H9 (cell line): Measurements from ENCODE around the gene VMAC. TPM values are rescaled to one million over a fixed set of nuclear protein-coding genes. Genes with fewer than 3 reads are reported as not detected.

Source experiments
- DNase-seq: peaks from one replicate; pipeline ENCODE4 v3.0.0-alpha.2; 2017
- H2AFZ ChIP-seq: one replicate; pipeline ENCODE4 v1.6.1; 2013; ENCODE audit warnings: mild to moderate bottlenecking, low read length, control low read depth, moderate library complexity
- H2AK5ac ChIP-seq: 2 replicates; pipeline ENCODE4 v1.6.1; 2013; ENCODE audit warnings: low read length, control low read depth, mixed read lengths; ENCODE audit not compliant: insufficient read length
- H2BK120ac ChIP-seq: one replicate; pipeline ENCODE4 v1.6.1; 2013; ENCODE audit warnings: low read depth, mild to moderate bottlenecking, low read length, control low read depth, inconsistent platforms; ENCODE audit not compliant: poor library complexity, severe bottlenecking
- H2BK12ac ChIP-seq: 2 replicates; pipeline ENCODE4 v1.6.1; 2013; ENCODE audit warnings: low read length, control low read depth, mixed read lengths, low read depth; ENCODE audit not compliant: insufficient read length
- H2BK15ac ChIP-seq: 2 replicates; pipeline ENCODE4 v1.6.1; 2013; ENCODE audit warnings: low read depth, low read length, control low read depth
- H2BK20ac ChIP-seq: one replicate; pipeline ENCODE4 v1.6.1; 2013; ENCODE audit warnings: low read depth, mild to moderate bottlenecking, low read length, control low read depth, inconsistent platforms; ENCODE audit not compliant: poor library complexity, severe bottlenecking
- H2BK5ac ChIP-seq: 2 replicates; pipeline ENCODE4 v1.6.1; 2013; ENCODE audit warnings: low read length, control low read depth, mixed read lengths; ENCODE audit not compliant: insufficient read length
- H3K14ac ChIP-seq: 2 replicates; pipeline ENCODE4 v1.6.1; 2013; ENCODE audit warnings: low read length, control low read depth; ENCODE audit not compliant: insufficient read depth
- H3K18ac ChIP-seq: 2 replicates; pipeline ENCODE4 v1.6.1; 2013; ENCODE audit warnings: low read depth, mild to moderate bottlenecking, mixed read lengths, low read length, control low read depth; ENCODE audit not compliant: insufficient read length
- H3K23ac ChIP-seq: 2 replicates; pipeline ENCODE4 v1.6.1; 2013; ENCODE audit warnings: low read length, control low read depth, mixed read lengths, low read depth; ENCODE audit not compliant: insufficient read length
- H3K23me2 ChIP-seq: 2 replicates; pipeline ENCODE4 v1.6.1; 2013; ENCODE audit warnings: low read depth, mild to moderate bottlenecking, mixed read lengths, low read length, control low read depth; ENCODE audit not compliant: insufficient read length, poor library complexity, severe bottlenecking
- H3K27ac ChIP-seq: 2 replicates; pipeline ENCODE4 v1.5.1; 2013; ENCODE audit warnings: low read length, control low read depth, mixed read lengths, low read depth; ENCODE audit not compliant: insufficient read length
- H3K27me3 ChIP-seq: 2 replicates; pipeline ENCODE4 v1.6.1; 2013; ENCODE audit warnings: low read length, control low read depth, inconsistent platforms; ENCODE audit not compliant: insufficient read depth
- H3K4ac ChIP-seq: 2 replicates; pipeline ENCODE4 v1.6.1; 2013; ENCODE audit warnings: low read depth, mild to moderate bottlenecking, control low read depth, inconsistent platforms, low read length, moderate library complexity
- H3K4me1 ChIP-seq: 2 replicates; pipeline ENCODE4 v1.6.1; 2013; ENCODE audit warnings: low read length, control low read depth, inconsistent platforms; ENCODE audit not compliant: insufficient read depth
- H3K4me2 ChIP-seq: 2 replicates; pipeline ENCODE4 v1.6.1; 2013; ENCODE audit warnings: low read length, control low read depth, mixed read lengths; ENCODE audit not compliant: insufficient read length, insufficient read depth
- H3K56ac ChIP-seq: 2 replicates; pipeline ENCODE4 v1.6.1; 2013; ENCODE audit warnings: low read depth, mild to moderate bottlenecking, mixed read lengths, low read length, control low read depth; ENCODE audit not compliant: insufficient read length
- H3K79me1 ChIP-seq: 2 replicates; pipeline ENCODE4 v1.6.1; 2013; ENCODE audit warnings: low read depth, mild to moderate bottlenecking, moderate library complexity, low read length, control low read depth, inconsistent platforms; ENCODE audit not compliant: insufficient read depth, poor library complexity, severe bottlenecking
- H3K79me2 ChIP-seq: 2 replicates; pipeline ENCODE4 v1.6.1; 2013; ENCODE audit warnings: low read length, control low read depth, inconsistent platforms; ENCODE audit not compliant: insufficient read depth
- H3K9ac ChIP-seq: 2 replicates; pipeline ENCODE4 v1.6.1; 2013; ENCODE audit warnings: low read length, control low read depth, mixed read lengths; ENCODE audit not compliant: insufficient read length; ENCODE audit errors: extremely low read depth
- H3K9me3 ChIP-seq: one replicate; pipeline ENCODE4 v1.6.1; 2013; ENCODE audit warnings: low read depth, low read length, inconsistent platforms; ENCODE audit not compliant: control insufficient read depth
- H3T11ph ChIP-seq: one replicate; pipeline ENCODE4 v1.6.1; 2013; ENCODE audit warnings: mild to moderate bottlenecking, low read length, control low read depth, inconsistent platforms
- H4K20me1 ChIP-seq: one replicate; pipeline ENCODE4 v1.6.1; 2013; ENCODE audit not compliant: control insufficient read depth, insufficient read length, insufficient read depth
- H4K5ac ChIP-seq: 2 replicates; pipeline ENCODE4 v1.6.1; 2013; ENCODE audit warnings: low read depth, mild to moderate bottlenecking, mixed read lengths, low read length, control low read depth; ENCODE audit not compliant: insufficient read length
- H4K8ac ChIP-seq: replicated peaks from 2 replicates; pipeline ENCODE4 v1.6.1; 2013; ENCODE audit warnings: low read length, control low read depth, mixed read lengths, low read depth; ENCODE audit not compliant: insufficient read length
- H4K91ac ChIP-seq: 2 replicates; pipeline ENCODE4 v1.6.1; 2013; ENCODE audit warnings: low read depth, mild to moderate bottlenecking, moderate library complexity, mixed read lengths, low read length, control low read depth; ENCODE audit not compliant: insufficient read length
- H3K27ac Mint-ChIP-seq, 3 experiments: 2 replicates in 2 of 3; 3 replicates in 1 of 3; pipeline ENCODE4 v1.8.0; 2020 to 2021; ENCODE audit warnings: mixed read lengths in 3 of 3, mild to moderate bottlenecking in 1 of 3, moderate library complexity in 1 of 3
- H3K27me3 Mint-ChIP-seq: 2 replicates; pipeline ENCODE4 v1.8.0; 2021; ENCODE audit warnings: low read depth, mild to moderate bottlenecking, moderate library complexity, mixed read lengths
- H3K36me3 Mint-ChIP-seq, 3 experiments: 2 replicates in 2 of 3; 3 replicates in 1 of 3; pipeline ENCODE4 v1.8.0; 2020 to 2021; ENCODE audit warnings: low read depth in 3 of 3, mixed read lengths in 3 of 3; ENCODE audit not compliant: insufficient read depth in 1 of 3
- H3K4me1 Mint-ChIP-seq, 2 experiments: 2 replicates each; pipeline ENCODE4 v1.8.0; 2020; ENCODE audit warnings: mixed read lengths in 2 of 2
- H3K4me3 Mint-ChIP-seq, 2 experiments: 2 replicates in 1 of 2; 3 replicates in 1 of 2; pipeline ENCODE4 v1.8.0; 2020 to 2021; ENCODE audit warnings: mild to moderate bottlenecking in 2 of 2, mixed read lengths in 2 of 2, moderate library complexity in 1 of 2
- H3K9me3 Mint-ChIP-seq, 2 experiments: 2 replicates in 1 of 2; 3 replicates in 1 of 2; pipeline ENCODE4 v1.8.0; 2020; ENCODE audit warnings: mild to moderate bottlenecking in 2 of 2, mixed read lengths in 2 of 2, moderate library complexity in 1 of 2
- CTCF ChIP-seq: fragments of 200-600 bp; sonication (generic); conservative IDR thresholded peaks from 3 replicates; pipeline ENCODE4 v1.8.0; 2021; ENCODE audit warnings: antibody characterized with exemption, mild to moderate bottlenecking
- WGBS: extraction: QIAGEN DNeasy Blood & Tissue Kit; methylation state at CpG from one replicate; pipeline ENCODE4 v1.1.7; 2013; ENCODE audit warnings: missing lambda C conversion rate, low lambda C conversion rate, mixed read lengths; ENCODE audit not compliant: insufficient read length; ENCODE audit errors: extremely low coverage; 5-methylcytosine and 5-hydroxymethylcytosine counted together
- total RNA-seq: library from RNA; stranded (reverse); gene quantifications from 2 replicates; pipeline ENCODE4 v1.2.1, GENCODE V29; 2021

The VMAC gene
- total RNA-seq, 1 experiment from 2014 or later: 2.2 TPM

- Mint-ChIP-seq H3K27me3 (no peaks in the 10 kb centered on the region), H3K36me3 (peaks cover 36 to 79% (median 72%) of the 10 kb centered on the region in 3 experiments)
- WGBS: no CpG with 5 or more reads among the region's 12 CpGs
Observed at GRCh38 chr19:5922161-5922545, 17.5 kb downstream of the VMAC start.

More at GRCh38 chr19:5922161-5922545, 17.5 kb downstream of the VMAC start:
- H3K23me2 ChIP-seq: no peaks in the 10 kb centered on the region
- H3K79me2 ChIP-seq: no peaks in the 10 kb centered on the region
- no peak overlapping the region for H2AFZ ChIP-seq
- no peak overlapping the region for H3K23ac ChIP-seq
- no peak overlapping the region for H4K8ac ChIP-seq
- Mint-ChIP-seq H3K27ac (no peak overlapping the region), H3K4me1 (no peaks in the 10 kb centered on the region), H3K4me3 (no peak overlapping the region), H3K9me3 (no peaks in the 10 kb centered on the region)
- H2BK15ac ChIP-seq: no peak overlapping the region
- no peak overlapping the region for H3K14ac ChIP-seq
- H2BK120ac ChIP-seq: no peak overlapping the region
- no peak overlapping the region for H4K91ac ChIP-seq
- no peaks in the 10 kb centered on the region for H3K27me3 ChIP-seq
- H2AK5ac ChIP-seq: no peak overlapping the region
- no peak overlapping the region for H3K4ac ChIP-seq
- no peaks in the 10 kb centered on the region for H3K4me1 ChIP-seq
- no peak overlapping the region for H3K4me2 ChIP-seq
- no peak overlapping the region for H4K5ac ChIP-seq
- H2BK12ac ChIP-seq: no peak overlapping the region
- H3K9ac ChIP-seq: no peak overlapping the region
- no peaks in the 10 kb centered on the region for H3K79me1 ChIP-seq
- no peak overlapping the region for H2BK5ac ChIP-seq
- no peak overlapping the region for H3K18ac ChIP-seq
- no peak overlapping the region for H2BK20ac ChIP-seq
- no peak for DNase-seq
- H3K56ac ChIP-seq: no peak overlapping the region
- no peaks in the 10 kb centered on the region for H3K9me3 ChIP-seq
- no peak overlapping the region for H3T11ph ChIP-seq
- TF ChIP-seq CTCF: no peak
- no peak overlapping the region for H3K27ac ChIP-seq
- H4K20me1 ChIP-seq: peaks cover 3% of the 10 kb centered on the region
